Heart left ventricle (tissue), 16 donors: Measurements from ENCODE around the gene SLC7A4. TPM values are rescaled to one million over a fixed set of nuclear protein-coding genes. Genes with fewer than 3 reads are reported as not detected.

Source experiments
- ATAC-seq, 4 donors: fragments of 200-7000 bp; cut with Tn5 transposase; one replicate each; pipeline ENCODE4 v1.9.1; 2020 to 2022; ENCODE audit warnings: moderate library complexity in 4 of 4, mild to moderate bottlenecking in 3 of 4, moderate number of reproducible peaks in 1 of 4
- DNase-seq, 5 donors: peaks; one replicate each; pipeline ENCODE4 v3.0.0-alpha.2; 2020
- H3K27ac ChIP-seq, 12 donors: fragments of 200-600 bp; sonication (generic) in 4 of 12; one replicate each; pipeline versions ENCODE4 v1.5.0 to v1.8.0; 2016 to 2022; ENCODE audit warnings: mild to moderate bottlenecking in 2 of 12
- H3K27me3 ChIP-seq, 9 donors: fragments of 200-600 bp; sonication (generic) in 2 of 9; one replicate each; pipeline versions ENCODE4 v1.5.1 to v1.8.0; 2016 to 2022; ENCODE audit warnings: mild to moderate bottlenecking in 3 of 9
- H3K36me3 ChIP-seq, 9 donors: fragments of 200-600 bp; sonication (generic) in 2 of 9; one replicate each; pipeline versions ENCODE4 v1.5.0 to v1.8.0; 2018 to 2022; ENCODE audit warnings: mild to moderate bottlenecking in 2 of 9
- H3K4me1 ChIP-seq, 12 donors: fragments of 200-600 bp; sonication (generic) in 4 of 12; one replicate each; pipeline versions ENCODE4 v1.5.0 to v1.8.0; 2016 to 2022; ENCODE audit warnings: mild to moderate bottlenecking in 3 of 12
- H3K4me3 ChIP-seq, 12 donors: fragments of 200-600 bp; sonication (generic) in 4 of 12; one replicate each; pipeline versions ENCODE4 v1.5.0 to v1.8.0; 2017 to 2022; ENCODE audit warnings: mild to moderate bottlenecking in 9 of 12, moderate library complexity in 4 of 12
- H3K9me3 ChIP-seq, 12 donors: fragments of 200-600 bp; sonication (generic) in 4 of 12; one replicate each; pipeline versions ENCODE4 v1.5.0 to v1.8.0; 2016 to 2022; ENCODE audit warnings: mild to moderate bottlenecking in 1 of 12
- POLR2A ChIP-seq, 2 donors: fragments of 450-650 bp; IDR thresholded peaks; one replicate each; pipeline ENCODE4 v1.6.1; 2017; ENCODE audit warnings: antibody characterized with exemption in 2 of 2, mild to moderate bottlenecking in 2 of 2, moderate library complexity in 2 of 2
- WGBS, 4 donors: extraction: QIAGEN DNeasy Blood & Tissue Kit in 2 of 4; methylation state at CpG; one replicate each; pipeline versions ENCODE4 v1.1.5 to v1.1.7; 2013 to 2018; 5-methylcytosine and 5-hydroxymethylcytosine counted together
- intact Hi-C, 10 donors: fragments of 100-400 bp; cut with DNase I; formaldehyde crosslinking; loops; one replicate each; pipeline versions ENCODE4 v1.11.1 to v1.14.2; 2022
- polyA plus RNA-seq, 2 donors: library from polyadenylated mRNA; stranded (reverse); fragments of 200-250 nt; gene quantifications; one replicate each; pipeline ENCODE4 v1.2.3, GENCODE V29; 2013
- total RNA-seq, 9 donors: library from RNA; depleted of rRNA in 2 of 9; stranded (reverse); fragments of >200 nt in 2 of 9; fragmentation: NEBNext Ultra II Directional in 3 of 9; extraction: Animal tissue kit (Norgen Biotek cat#: 25700) in 3 of 9; gene quantifications; one replicate each; pipeline versions ENCODE4 v1.1.0 to v1.2.4, GENCODE V29; 2016 to 2023
- TF ChIP-seq, protein P1 (sequence below), 12 donors: fragments of 200-600 bp; sonication (generic) in 4 of 12; IDR thresholded peaks; one replicate each; pipeline versions ENCODE4 v1.5.0 to v1.8.0; 2018 to 2022; ENCODE audit warnings: antibody characterized with exemption in 12 of 12, mild to moderate bottlenecking in 5 of 12
- donor health status: ischemic (EF 13 %, LVEDD 7.1; RV severe dilation, severe dysfunction).
- donor health status: healthy with polysubstance abuse.
- donor health status: DM: no; HTN: yes; CAD: no.
- donor health status: DM: no; HTN: no; CAD: no.
- donor health status: ischemic (EF 25% LVEDD 6.9; RV normal size, moderate dysfunction).
- donor health status: ischemic (EF 25% LVEDD 5.7; RV mildly dilated, moderate dysfunction).
- donor health status: healthy.
- donor health status: DM: yes; HTN: yes; CAD: no.
- donor health status: ischemic (EF 35%, LVEDD 5.7; RV mildly dilated, moderate dysfunction).
- donor health status: nonischemic (EF 11% LVEDD 7.7; RV severe dilation, severe dysfunction).
- donor health status: DM: yes; HTN: yes; CAD: no.
- donor health status: PGD.
- donor health status: ischemic (EF 29% LVEDD 5.4; RV normal size, mild dysfunction).
- donor health status: nonischemic (EF 23%, LVEDD 6.1; RV moderate dilation, normal function).

Gene SLC7A4
- total and polyA plus RNA-seq, 11 donors, result 0.24 to 2.8 (median 0.31) TPM; not detected in 8

DNA sequence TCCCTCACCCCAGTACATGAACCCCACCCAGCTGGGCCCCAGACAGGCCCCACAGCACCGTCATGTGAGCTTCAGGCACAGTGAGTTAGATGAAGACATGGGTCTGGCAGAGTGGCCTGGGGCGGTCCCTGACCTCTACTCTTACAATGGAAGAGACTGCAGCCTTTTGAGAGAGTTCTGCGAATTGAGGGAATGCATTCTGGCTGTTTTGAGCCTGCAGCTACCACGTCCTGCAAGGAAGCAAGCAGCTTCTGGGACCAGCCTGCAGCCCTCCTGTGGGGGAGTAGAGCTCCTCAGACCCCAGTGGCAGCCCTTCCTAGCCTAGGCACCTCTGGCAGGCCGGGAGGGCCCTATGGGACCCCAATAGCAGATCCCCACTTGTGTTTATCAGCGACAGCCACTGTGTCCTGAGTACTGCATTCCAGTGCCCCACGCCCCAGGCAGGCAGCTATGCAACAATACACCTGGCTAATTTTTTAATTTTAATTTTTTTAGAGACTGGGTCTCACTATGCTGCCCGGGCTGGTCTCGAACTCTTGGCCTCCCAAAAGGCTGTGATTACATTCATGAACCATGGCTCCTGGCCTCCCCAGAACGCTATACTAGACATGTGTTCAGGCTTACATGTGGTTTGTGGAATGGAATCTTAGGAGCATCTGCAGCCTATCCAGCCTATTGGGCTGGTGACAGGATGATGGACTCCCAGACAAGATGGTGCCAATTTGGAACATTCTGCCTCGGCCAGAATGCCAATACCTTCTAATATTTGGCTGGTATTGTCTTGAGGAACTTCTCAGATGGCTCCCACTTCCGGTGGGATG is 717 bp upstream of the SLC7A4 start:
- H3K27me3 ChIP-seq, result peaks cover 9 to 52% (median 22%) of the 10 kb centered on the region in 9 donors
- H3K9me3 ChIP-seq, result no peaks in the 10 kb centered on the region
- H3K27ac ChIP-seq, result no peak overlapping the region
- TF ChIP-seq, protein P1, sequence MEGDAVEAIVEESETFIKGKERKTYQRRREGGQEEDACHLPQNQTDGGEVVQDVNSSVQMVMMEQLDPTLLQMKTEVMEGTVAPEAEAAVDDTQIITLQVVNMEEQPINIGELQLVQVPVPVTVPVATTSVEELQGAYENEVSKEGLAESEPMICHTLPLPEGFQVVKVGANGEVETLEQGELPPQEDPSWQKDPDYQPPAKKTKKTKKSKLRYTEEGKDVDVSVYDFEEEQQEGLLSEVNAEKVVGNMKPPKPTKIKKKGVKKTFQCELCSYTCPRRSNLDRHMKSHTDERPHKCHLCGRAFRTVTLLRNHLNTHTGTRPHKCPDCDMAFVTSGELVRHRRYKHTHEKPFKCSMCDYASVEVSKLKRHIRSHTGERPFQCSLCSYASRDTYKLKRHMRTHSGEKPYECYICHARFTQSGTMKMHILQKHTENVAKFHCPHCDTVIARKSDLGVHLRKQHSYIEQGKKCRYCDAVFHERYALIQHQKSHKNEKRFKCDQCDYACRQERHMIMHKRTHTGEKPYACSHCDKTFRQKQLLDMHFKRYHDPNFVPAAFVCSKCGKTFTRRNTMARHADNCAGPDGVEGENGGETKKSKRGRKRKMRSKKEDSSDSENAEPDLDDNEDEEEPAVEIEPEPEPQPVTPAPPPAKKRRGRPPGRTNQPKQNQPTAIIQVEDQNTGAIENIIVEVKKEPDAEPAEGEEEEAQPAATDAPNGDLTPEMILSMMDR (IDR thresholded peaks at IDR 0.05), result no peak
- no peak for TF ChIP-seq POLR2A (IDR thresholded peaks at IDR 0.05)
- 73 to 91% (median 84%) methylated on average over 12 of the region's 12 CpGs for WGBS, 4 donors
- peak overlapping the region in 5 of 12 donors; percentile 34 to 49 (median 41) for H3K4me3 ChIP-seq
- peaks cover 0 to 13% (median 6%) of the 10 kb centered on the region in 12 donors for H3K4me1 ChIP-seq
- intact Hi-C loops, result loop anchor here in 1 of 10 donors (10.0 kb wide), 1 partner anchor 62 kb away; no protein-coding TSS in a partner anchor
- H3K36me3 ChIP-seq, result no peaks in the 10 kb centered on the region
- DNase-seq (peak in 1 of 5 donors; percentile 32), ATAC-seq (no peak)

DNA sequence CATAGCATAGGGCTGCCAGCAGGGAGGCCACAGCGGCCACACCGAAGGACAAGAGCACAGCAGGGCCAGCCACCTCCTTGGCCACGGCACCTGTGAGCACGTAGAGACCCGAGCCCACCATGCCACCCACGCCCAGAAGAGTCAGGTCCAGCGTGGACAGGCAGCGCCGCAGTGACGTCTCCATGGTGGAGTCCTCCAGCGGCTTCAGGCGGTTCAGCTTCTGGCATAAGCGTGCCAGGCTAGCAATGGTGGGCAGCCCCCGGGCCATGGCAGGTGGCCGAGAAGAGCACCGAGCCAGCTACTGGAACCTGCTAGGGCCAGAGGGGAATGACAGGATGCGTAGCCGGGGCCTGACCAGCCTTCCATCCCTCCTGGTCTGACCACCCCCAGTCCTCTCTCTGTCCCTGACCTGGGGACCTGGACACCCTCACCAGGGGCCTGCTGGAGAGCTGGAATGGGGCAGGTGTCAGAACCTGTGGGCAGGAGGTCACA is 770 bp downstream of the SLC7A4 start:
- DNase-seq (no peak), ATAC-seq (peak in 1 of 4 donors; percentile 5)

GRCh38 chr22:21030621-21031544 is 1.5 kb downstream of the SLC7A4 start:
- TF ChIP-seq, protein P1 (IDR thresholded peaks at IDR 0.05), result no peak
- TF ChIP-seq POLR2A (IDR thresholded peaks at IDR 0.05), result no peak
- Histone ChIP-seq H3K4me3 (no peak overlapping the region), H3K27me3 (peaks cover 9 to 52% (median 22%) of the 10 kb centered on the region in 9 donors), H3K27ac (no peak overlapping the region), H3K9me3 (no peaks in the 10 kb centered on the region), H3K36me3 (no peaks in the 10 kb centered on the region), H3K4me1 (peaks cover 0 to 17% (median 6%) of the 10 kb centered on the region in 12 donors)
- DNase-seq, result no peak
- intact Hi-C loops, result loop anchor here in 1 of 10 donors (10.0 kb wide), 1 partner anchor 64 kb away; no protein-coding TSS in a partner anchor
- WGBS, 4 donors, result 91 to 93% (median 92%) methylated on average over 39 to 40 of the region's 40 CpGs
- no peak for ATAC-seq

More for the DNA sequence above, 770 bp downstream of the SLC7A4 start:
- Histone ChIP-seq H3K4me1 (peaks cover 0 to 17% (median 6%) of the 10 kb centered on the region in 12 donors), H3K4me3 (peak overlapping the region in 5 of 12 donors; percentile 41 to 51 (median 49)), H3K27me3 (peaks cover 9 to 52% (median 22%) of the 10 kb centered on the region in 9 donors), H3K36me3 (no peaks in the 10 kb centered on the region), H3K27ac (no peak overlapping the region), H3K9me3 (no peaks in the 10 kb centered on the region)
- 76 to 90% (median 86%) methylated on average over 9 to 18 of the region's 18 CpGs for WGBS, 4 donors
- TF ChIP-seq, protein P1 (IDR thresholded peaks at IDR 0.05), result no peak
- TF ChIP-seq POLR2A (IDR thresholded peaks at IDR 0.05), result no peak
- intact Hi-C loops, result loop anchor here in 1 of 10 donors (10.0 kb wide), 1 partner anchor 63 kb away; no protein-coding TSS in a partner anchor
